ENCODE measurements around the gene LAG3.
A peak's percentile ranks its signal among the peaks of the same experiment; 100 is the strongest.

LAG3 gene

GRCh38 chr12:6747216-6747615, 25.1 kb upstream of the LAG3 start:
- Mint-ChIP-seq H3K9me3 (peaks cover 5% of the 10 kb centered on the region), H3K4me3 (no peak overlapping the region), H3K36me3 (peaks cover 72% of the 10 kb centered on the region)

DNA sequence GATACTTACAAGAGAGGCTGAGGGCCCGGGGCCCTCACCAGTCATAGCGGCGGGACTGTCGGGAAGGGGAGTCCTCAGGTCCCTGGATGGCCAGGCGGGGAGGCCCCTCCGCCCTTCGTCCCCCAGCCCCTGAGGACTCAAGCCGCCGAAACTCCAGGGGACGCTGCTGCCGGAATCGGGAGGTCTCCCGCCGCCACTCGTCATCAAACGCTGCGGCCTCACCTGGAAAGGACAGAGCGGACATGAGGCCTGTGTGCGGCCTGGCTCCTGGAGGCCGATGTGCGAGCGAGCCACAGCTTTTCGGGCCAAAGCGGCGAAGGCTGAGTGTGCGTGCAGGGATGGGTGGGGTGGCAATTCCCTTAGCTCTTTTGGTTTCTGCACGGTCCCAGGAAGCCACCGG, 23.6 kb upstream of the LAG3 start:
- no peak overlapping the region for H3K27ac Mint-ChIP-seq
- peaks cover 72% of the 10 kb centered on the region for H3K36me3 Mint-ChIP-seq
- ATAC-seq, result no peak
- H3K4me1 Mint-ChIP-seq, result peaks cover 52% of the 10 kb centered on the region
- H3K27me3 Mint-ChIP-seq, result no peaks in the 10 kb centered on the region
- H3K9me3 Mint-ChIP-seq, result no peaks in the 10 kb centered on the region
- no peak overlapping the region for H3K4me3 Mint-ChIP-seq

More at GRCh38 chr12:6747216-6747615, 25.1 kb upstream of the LAG3 start:
- no peak for ATAC-seq
- Mint-ChIP-seq H3K27me3 (no peaks in the 10 kb centered on the region), H3K27ac (peak overlapping the region; percentile 77), H3K4me1 (peaks cover 43% of the 10 kb centered on the region)

DNA sequence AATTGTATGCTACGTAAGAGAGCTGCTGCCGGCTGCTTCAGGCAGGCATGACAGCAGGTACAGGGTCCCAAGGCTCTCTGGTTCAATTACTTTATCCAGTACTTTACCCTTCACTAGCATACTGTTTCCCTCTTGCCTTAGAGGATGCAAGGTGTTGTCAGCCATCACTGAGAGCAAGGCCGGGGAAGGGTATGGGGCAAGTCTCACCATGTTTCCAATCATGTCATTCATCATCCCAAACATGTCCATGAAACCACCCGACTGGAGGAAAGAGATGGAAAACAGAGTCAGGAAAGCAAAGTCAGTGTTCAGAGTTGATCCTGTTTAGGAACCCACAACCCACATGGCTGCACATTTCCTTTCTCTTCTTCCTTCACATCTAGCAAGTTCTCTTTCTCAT, 21.8 kb upstream of the LAG3 start:
- Mint-ChIP-seq H3K4me1 (peaks cover 48% of the 10 kb centered on the region), H3K9me3 (no peaks in the 10 kb centered on the region), H3K27ac (no peak overlapping the region), H3K4me3 (no peak overlapping the region), H3K36me3 (peaks cover 59% of the 10 kb centered on the region), H3K27me3 (no peaks in the 10 kb centered on the region)
- no peak for ATAC-seq

GRCh38 chr12:6751767-6752166, 20.6 kb upstream of the LAG3 start:
- no peak for ATAC-seq
- H3K27me3 Mint-ChIP-seq, result no peaks in the 10 kb centered on the region
- peak overlapping the region; percentile 94 for H3K4me3 Mint-ChIP-seq
- no peaks in the 10 kb centered on the region for H3K9me3 Mint-ChIP-seq
- H3K27ac Mint-ChIP-seq, result peak overlapping the region; percentile 98
- H3K4me1 Mint-ChIP-seq, result peaks cover 38% of the 10 kb centered on the region
- H3K36me3 Mint-ChIP-seq, result peaks cover 47% of the 10 kb centered on the region

DNA sequence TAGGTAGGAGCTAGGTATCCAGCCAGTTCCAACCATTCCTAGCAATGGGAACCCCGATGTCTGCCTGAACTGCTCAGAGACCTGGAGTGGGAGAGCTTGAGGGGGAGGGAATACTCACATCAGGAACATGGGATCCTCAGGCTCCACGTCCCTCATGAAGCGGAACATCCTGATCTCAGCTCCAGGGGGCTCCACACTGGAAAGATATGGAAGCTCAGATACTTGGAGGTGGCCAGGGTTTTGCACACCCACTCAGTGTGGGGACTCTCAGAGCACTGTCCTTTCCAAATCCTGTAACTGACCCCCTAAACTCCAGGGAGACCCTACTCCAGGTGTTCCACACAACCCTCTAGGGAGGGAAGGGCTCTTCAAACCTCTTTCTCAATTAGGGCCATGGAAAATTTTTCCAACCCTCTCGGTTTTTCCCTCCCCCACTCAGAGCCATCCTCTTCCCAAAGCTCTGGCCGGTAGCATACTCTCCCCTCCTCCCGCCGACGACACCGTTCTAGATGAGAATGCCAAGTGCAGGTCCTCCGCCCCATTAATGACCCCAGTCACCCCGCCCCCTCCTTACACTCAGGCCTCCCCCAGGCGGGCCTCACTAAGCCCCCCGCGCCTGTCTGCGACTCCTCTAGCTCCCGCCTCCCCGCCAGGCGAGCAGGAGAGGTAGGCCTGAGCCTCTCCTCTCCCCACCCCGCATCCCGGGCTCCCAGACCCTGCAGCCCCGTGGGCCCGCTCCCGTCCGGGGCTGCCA, 20.0 kb upstream of the LAG3 start:
- Mint-ChIP-seq H3K27ac (peak overlapping the region; percentile 98), H3K9me3 (no peaks in the 10 kb centered on the region), H3K4me3 (peak overlapping the region; percentile 94), H3K36me3 (peaks cover 42% of the 10 kb centered on the region), H3K27me3 (no peaks in the 10 kb centered on the region), H3K4me1 (peaks cover 36% of the 10 kb centered on the region)
- ATAC-seq, result peak; percentile 1

GRCh38 chr12:6752921-6753771, 19.2 kb upstream of the LAG3 start, which contains the start of gene MLF2:
Gene MLF2 (minus strand): TSS chr12:6753141. CDS start chr12:6752334, 807 bp downstream.
- peaks cover 34% of the 10 kb centered on the region for H3K36me3 Mint-ChIP-seq
- H3K4me1 Mint-ChIP-seq, result peaks cover 28% of the 10 kb centered on the region
- H3K9me3 Mint-ChIP-seq, result no peaks in the 10 kb centered on the region
- H3K4me3 Mint-ChIP-seq, result peak within 1 kb of the TSS; percentile 94
- no peaks in the 10 kb centered on the region for H3K27me3 Mint-ChIP-seq
- peak; percentile 95 for ATAC-seq
- H3K27ac Mint-ChIP-seq, result peak within 1 kb of the TSS; percentile 98

DNA sequence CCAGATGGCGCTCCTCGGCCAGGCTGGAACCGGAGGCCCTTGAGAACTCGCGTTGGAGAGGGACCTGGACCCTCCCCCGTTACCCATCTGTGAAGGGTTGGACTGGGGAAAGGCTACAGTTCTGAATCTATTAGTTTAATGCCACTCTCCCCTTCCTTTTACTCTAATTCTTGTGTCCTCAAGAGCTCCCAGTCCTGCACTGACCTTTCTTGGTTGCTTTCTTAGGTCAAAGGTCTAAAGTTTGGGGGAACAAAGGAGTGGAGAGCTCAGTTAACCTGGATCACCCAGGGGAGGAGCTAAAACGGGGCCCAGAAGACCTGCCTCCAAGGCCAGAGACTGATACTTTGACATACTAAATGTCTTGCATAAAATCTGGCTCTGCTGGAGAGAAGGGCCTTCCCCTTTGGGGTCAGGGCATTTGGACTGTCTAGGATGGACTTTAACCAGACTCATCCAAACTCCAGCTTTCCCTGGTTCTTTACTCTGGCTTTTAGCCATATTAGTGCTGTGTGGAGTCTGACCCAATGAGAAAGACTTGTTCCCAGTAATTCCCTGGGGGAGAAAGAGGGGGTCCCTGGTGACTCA, 18.5 kb upstream of the LAG3 start:
- H3K27me3 Mint-ChIP-seq, result no peaks in the 10 kb centered on the region
- peaks cover 28% of the 10 kb centered on the region for H3K36me3 Mint-ChIP-seq
- H3K27ac Mint-ChIP-seq, result peak overlapping the region; percentile 98
- ATAC-seq, result no peak
- no peaks in the 10 kb centered on the region for H3K9me3 Mint-ChIP-seq
- H3K4me3 Mint-ChIP-seq, result peak overlapping the region; percentile 94
- H3K4me1 Mint-ChIP-seq, result peaks cover 34% of the 10 kb centered on the region

DNA sequence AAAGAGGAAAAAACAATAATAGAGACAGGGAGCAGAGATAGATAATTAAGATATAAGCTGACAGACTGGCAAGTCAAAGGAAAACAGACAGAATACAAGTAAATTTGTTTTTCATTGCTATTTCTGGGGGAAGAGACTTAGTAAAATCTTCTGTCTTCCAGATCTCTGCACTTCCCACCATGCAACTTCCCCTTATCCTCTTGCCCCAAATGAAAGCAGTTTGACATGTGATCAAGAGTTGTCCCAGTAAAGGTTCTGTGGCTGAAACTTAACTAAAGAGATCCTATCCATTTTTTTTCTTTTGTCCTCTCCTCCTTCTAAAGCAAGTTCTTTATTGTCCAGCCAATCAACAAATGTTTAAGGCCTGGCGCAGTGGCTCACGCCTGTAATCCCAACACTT, 17.9 kb upstream of the LAG3 start:
- H3K36me3 Mint-ChIP-seq, result peaks cover 22% of the 10 kb centered on the region
- no peaks in the 10 kb centered on the region for H3K27me3 Mint-ChIP-seq
- no peak overlapping the region for H3K4me3 Mint-ChIP-seq
- no peak for ATAC-seq
- no peaks in the 10 kb centered on the region for H3K9me3 Mint-ChIP-seq
- H3K4me1 Mint-ChIP-seq, result peaks cover 35% of the 10 kb centered on the region
- peak overlapping the region; percentile 98 for H3K27ac Mint-ChIP-seq

DNA sequence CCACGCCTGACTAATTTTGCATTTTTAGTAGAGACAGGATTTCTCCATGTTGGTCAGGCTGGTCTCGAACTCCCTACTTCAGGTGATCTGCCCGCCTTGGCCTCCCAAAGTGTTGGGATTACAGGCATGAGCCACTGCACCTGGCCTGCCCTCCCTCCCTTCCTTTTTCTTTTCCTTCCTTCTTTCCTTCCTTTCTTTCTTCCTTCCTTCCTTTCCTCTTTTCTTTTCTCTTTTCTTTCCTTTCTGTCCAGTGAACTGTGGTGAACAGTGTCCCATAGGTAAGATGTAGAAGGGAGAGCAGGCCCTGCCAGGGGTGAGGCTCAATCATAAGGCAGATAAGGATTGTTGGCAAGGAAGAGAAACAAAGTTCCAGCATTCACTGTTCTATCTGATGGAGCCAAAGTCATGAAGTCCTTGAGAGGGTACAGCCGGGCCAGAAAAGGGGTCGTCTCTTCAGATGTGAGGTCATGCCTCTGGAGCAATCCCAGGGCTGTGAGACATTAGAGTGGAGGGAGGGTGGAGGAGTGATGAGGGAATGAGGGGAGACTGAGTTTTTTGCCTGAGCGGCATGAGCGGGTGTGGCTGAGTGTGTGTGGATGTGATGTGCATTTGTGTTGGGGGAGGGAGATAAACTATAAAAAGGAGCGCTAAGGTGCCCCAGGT, 15.2 kb upstream of the LAG3 start:
- ATAC-seq, result no peak

DNA sequence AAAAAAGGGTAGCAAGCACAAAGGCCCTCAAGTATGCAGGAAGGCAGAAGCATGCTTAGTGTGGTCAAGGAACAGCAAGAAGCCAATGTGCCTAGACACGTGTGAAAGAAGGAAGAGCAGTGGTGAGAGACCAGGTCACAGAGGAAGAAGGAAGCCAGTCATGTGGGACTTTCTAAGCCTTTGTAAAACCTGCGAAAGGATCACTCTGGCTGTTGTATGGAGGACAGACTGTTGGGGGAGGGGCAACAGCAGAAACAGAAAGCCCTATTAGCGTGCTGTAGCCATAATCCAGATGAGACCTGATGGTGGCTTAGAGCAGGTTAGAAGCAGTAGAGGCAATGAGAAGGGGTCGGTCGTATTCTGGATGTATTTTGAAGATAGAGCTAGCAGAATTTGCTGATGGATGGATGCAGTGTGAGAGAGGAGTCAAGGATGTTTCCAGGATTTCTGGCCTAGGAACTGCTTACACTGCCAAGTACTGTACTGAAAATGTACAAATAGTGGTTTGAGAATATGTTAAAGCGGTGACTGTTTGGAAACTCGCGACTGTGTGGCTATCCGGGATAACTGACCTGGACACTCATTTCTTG, 13.7 kb upstream of the LAG3 start:
- no peak overlapping the region for H3K27ac Mint-ChIP-seq
- peaks cover 14% of the 10 kb centered on the region for H3K4me1 Mint-ChIP-seq
- no peak for ATAC-seq
- peaks cover 7% of the 10 kb centered on the region for H3K27me3 Mint-ChIP-seq
- H3K4me3 Mint-ChIP-seq, result no peak overlapping the region
- no peaks in the 10 kb centered on the region for H3K36me3 Mint-ChIP-seq
- H3K9me3 Mint-ChIP-seq, result no peaks in the 10 kb centered on the region

More for the DNA sequence above, 15.2 kb upstream of the LAG3 start:
- H3K9me3 Mint-ChIP-seq, result no peaks in the 10 kb centered on the region
- H3K27ac Mint-ChIP-seq, result no peak overlapping the region
- no peak overlapping the region for H3K4me3 Mint-ChIP-seq
- H3K36me3 Mint-ChIP-seq, result peaks cover 5% of the 10 kb centered on the region
- H3K27me3 Mint-ChIP-seq, result peaks cover 6% of the 10 kb centered on the region
- peaks cover 21% of the 10 kb centered on the region for H3K4me1 Mint-ChIP-seq

GRCh38 chr12:6759741-6760140, 12.6 kb upstream of the LAG3 start:
- Mint-ChIP-seq H3K4me3 (no peak overlapping the region), H3K36me3 (no peaks in the 10 kb centered on the region), H3K27me3 (peaks cover 17% of the 10 kb centered on the region), H3K4me1 (peaks cover 17% of the 10 kb centered on the region), H3K9me3 (no peaks in the 10 kb centered on the region), H3K27ac (no peak overlapping the region)
- no peak for ATAC-seq

DNA sequence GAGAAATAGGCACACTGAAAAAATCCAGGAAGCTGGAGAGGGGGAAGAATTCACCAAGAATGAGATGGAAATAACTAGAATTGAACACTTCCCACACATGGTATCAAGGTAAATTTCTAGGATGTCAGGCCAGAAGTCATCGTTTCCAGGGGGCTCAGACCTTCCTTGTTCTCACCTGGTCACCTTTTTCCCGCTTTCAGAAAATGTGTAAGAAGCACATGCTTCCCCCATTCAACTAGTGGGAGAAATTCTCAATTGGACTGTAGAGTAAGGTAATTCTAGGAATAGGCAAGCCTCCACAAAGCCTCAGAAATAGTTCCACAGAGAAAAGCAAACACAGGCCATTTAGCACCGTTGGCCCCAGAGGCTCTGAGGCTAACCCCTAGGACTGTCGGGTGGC, 8.9 kb upstream of the LAG3 start:
- Mint-ChIP-seq H3K9me3 (no peaks in the 10 kb centered on the region), H3K4me3 (no peak overlapping the region), H3K27ac (no peak overlapping the region), H3K36me3 (no peaks in the 10 kb centered on the region), H3K27me3 (peaks cover 45% of the 10 kb centered on the region), H3K4me1 (peaks cover 39% of the 10 kb centered on the region)
- ATAC-seq, result no peak

- Mint-ChIP-seq H3K4me1 (peaks cover 33% of the 10 kb centered on the region), H3K27me3 (peaks cover 53% of the 10 kb centered on the region), H3K4me3 (peak overlapping the region; percentile 35), H3K9me3 (no peaks in the 10 kb centered on the region), H3K27ac (peak overlapping the region; percentile 19), H3K36me3 (no peaks in the 10 kb centered on the region)
- ATAC-seq, result peak; percentile 84
Observed at GRCh38 chr12:6764011-6764828, 8.1 kb upstream of the LAG3 start.

DNA sequence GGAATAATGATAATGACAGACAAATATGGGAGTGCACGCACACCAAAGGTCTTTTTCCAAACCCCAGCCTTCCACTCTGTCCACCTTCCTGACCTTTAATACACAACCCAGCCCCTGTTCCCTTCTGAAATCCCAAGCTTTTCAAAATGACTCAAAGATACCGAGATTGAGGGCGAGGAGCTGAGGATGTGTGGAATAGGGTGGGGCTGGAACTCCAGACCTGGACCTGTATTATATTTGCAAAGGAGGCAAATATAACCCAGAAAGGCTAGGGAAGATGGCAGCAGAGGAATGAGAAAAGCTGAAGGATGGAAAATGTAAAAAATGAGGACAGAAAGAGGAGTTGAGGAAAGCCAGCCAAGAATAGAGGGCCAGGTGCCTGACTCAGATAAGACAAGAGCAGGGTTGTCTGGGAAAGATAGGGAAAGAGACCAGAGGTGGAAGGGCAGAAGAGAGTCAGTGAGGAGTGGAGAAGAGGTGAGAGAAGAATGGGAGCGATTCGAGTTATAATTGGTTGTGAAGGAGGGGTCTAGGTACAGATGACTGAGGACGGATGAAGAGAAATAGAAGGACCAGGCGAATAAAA, 7.2 kb upstream of the LAG3 start:
- Mint-ChIP-seq H3K27ac (no peak overlapping the region), H3K4me3 (peak overlapping the region; percentile 47), H3K27me3 (peaks cover 62% of the 10 kb centered on the region), H3K9me3 (no peaks in the 10 kb centered on the region), H3K4me1 (peaks cover 33% of the 10 kb centered on the region), H3K36me3 (no peaks in the 10 kb centered on the region)
- ATAC-seq, result no peak
